Measurements from ENCODE around the gene GPATCH3. TPM values are rescaled to one million over a fixed set of nuclear protein-coding genes. Genes with fewer than 3 reads are reported as not detected.
A peak's percentile ranks its signal among the peaks of the same experiment; 100 is the strongest.
"Not testable (repeated sequence)": the region's sequence is repeated elsewhere in the genome, so short reads cannot be mapped to it uniquely, and the experiment has no call there.

Gene GPATCH3
- total RNA-seq, 1 donor from 2014 or later, result 6.7 TPM

DNA sequence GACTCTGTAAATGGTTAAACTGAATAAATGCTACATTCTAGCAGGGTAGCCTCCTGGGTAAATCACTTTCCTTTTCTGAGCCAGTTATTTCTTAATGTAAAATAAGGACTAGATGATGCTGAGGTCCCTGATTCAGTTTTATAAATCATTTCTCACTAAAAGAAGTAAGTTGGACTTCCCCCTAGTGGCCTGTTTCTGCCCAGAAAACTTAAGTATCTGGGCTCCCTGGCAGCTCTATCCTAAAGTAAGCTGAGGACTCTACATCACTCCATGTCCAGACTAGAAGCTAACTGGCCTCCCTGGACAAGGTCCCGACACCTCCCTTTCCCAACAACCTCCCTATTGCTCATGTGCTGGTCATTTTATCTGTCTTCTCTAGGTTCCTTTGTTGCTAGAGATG lies 13.1 kb downstream of the GPATCH3 start:
- TF ChIP-seq, protein P1, sequence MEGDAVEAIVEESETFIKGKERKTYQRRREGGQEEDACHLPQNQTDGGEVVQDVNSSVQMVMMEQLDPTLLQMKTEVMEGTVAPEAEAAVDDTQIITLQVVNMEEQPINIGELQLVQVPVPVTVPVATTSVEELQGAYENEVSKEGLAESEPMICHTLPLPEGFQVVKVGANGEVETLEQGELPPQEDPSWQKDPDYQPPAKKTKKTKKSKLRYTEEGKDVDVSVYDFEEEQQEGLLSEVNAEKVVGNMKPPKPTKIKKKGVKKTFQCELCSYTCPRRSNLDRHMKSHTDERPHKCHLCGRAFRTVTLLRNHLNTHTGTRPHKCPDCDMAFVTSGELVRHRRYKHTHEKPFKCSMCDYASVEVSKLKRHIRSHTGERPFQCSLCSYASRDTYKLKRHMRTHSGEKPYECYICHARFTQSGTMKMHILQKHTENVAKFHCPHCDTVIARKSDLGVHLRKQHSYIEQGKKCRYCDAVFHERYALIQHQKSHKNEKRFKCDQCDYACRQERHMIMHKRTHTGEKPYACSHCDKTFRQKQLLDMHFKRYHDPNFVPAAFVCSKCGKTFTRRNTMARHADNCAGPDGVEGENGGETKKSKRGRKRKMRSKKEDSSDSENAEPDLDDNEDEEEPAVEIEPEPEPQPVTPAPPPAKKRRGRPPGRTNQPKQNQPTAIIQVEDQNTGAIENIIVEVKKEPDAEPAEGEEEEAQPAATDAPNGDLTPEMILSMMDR (conservative IDR thresholded peaks at IDR 0.05; ENCODE audit: low read depth, low read length), result peak; percentile 61
- no peak overlapping the region for H3K4me3 ChIP-seq (ENCODE audit: low read depth, low read length)
- no peak for DNase-seq (ENCODE audit: low read depth)

DNA sequence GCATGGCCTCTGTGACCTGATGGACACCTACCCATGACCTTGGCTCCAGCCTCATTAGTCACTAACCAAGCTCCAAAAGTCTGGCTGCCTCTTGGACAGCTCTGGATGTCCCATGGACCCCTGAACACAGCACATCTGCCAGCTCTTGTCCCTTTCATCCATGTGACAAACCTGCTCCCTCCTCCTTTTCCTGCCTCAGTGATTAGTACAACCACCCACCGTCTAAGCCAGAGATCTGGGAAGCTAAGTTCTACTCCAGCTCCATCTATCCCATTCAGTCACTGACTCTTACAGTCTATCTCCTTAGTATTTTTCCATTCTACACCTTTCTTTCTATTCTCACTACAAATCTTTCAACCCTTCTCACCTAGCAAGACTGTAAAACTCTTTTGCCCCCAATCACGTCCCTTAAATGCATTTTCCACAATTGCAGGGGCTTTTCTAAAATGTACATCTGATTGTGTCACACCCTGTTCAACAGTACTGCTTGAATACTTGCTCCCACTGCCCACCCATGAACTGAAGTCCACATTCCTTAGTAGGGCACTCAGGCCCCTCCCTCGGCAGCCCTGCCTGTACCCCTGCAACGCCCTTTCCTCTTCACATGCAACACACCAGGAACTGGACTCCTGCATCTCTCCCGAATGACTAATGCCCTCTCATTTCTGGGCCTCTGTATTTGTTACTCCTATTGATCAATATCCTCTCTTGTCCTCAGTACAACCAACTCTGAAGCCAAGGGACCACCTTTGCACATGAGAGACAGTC lies 17.4 kb downstream of the GPATCH3 start:
- no peak overlapping the region for H3K4me3 ChIP-seq (ENCODE audit: low read depth, low read length)
- TF ChIP-seq, protein P1 (conservative IDR thresholded peaks at IDR 0.05; ENCODE audit: low read depth, low read length), result no peak
- DNase-seq (ENCODE audit: low read depth), result no peak

DNA sequence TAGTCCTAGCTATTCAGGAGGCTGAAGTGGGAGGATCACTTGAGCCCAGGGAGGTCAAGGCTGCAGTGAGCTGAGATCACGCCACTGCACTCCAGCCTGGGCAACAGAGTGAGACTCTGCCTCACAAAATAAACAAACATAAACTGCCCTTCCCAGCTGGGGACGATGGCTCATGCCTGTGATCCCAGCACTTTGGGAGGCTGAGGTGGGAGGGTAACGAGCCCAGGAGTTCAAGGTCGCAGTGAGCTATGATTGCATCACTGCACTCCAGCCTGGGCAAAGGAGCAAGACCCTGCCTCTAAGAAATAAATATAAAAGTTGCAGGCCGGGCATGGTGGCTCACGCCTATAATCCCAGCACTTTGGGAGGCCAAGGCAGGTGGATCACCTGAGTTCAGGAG lies 18.7 kb downstream of the GPATCH3 start:
- H3K4me3 ChIP-seq (ENCODE audit: low read depth, low read length); DNase-seq (ENCODE audit: low read depth): not testable (repeated sequence)

DNA sequence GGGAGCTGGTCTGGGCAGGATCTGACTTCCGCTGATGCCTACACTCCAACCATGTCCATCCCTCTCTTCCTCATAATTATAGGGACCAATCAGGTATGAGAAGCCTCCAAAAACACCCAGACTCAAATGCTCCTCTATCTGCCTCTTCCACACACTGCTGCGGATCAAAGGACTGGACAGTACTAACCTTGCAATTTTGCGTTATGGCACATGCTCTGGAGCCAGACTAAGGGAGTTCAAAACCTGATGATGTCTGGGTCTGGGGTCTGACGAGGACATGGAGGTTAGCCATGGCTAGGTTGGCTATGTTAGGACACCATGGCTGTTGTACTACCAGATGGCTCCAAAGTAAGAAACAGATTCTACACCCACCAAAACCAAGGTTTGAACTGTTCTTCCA lies 20.5 kb downstream of the GPATCH3 start:
- no peak for DNase-seq (ENCODE audit: low read depth)
- TF ChIP-seq, protein P1 (conservative IDR thresholded peaks at IDR 0.05; ENCODE audit: low read depth, low read length), result no peak
- H3K4me3 ChIP-seq (ENCODE audit: low read depth, low read length), result no peak overlapping the region

DNA sequence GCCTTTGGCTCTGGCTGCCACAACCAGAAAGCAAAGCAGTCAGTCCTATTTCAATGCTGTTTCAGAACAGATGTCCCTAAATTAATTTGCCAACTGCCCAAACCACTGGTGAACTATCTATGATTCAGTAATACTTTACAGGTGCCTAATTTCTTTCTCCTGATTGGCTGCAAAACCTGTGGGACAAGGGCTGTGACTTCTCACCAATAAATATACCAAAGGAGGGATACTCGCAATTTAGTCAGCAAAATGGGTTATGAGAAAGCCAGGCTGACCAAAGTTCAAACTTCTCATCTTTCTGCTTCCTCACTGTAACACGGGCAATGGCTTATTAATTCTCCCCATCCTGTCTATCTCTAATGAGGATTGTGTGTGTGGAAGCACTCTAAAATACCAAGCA lies 22.9 kb downstream of the GPATCH3 start:
- no peak for DNase-seq (ENCODE audit: low read depth)
- TF ChIP-seq, protein P1 (conservative IDR thresholded peaks at IDR 0.05; ENCODE audit: low read depth, low read length), result no peak
- H3K4me3 ChIP-seq (ENCODE audit: low read depth, low read length), result no peak overlapping the region

DNA sequence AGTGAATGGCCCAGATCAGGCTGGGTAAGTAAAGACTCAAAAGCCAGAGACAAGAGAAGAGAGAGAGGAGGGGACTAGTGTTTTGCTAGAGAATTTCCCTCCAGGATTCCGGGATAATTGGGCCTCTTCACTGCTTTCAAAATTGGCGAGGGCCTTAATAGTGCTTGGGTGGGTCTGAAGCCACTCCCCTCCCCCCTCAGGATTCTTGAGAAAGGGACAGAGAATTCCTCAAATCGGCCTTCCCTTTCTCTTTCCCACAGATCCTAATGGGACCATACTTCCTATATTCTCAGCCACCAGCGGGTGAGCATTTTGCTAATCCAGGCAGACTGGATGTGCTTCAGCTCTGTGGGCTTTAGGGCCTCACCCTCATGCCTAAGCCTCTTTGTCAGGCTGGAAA lies 25.4 kb downstream of the GPATCH3 start:
- TF ChIP-seq, protein P1 (conservative IDR thresholded peaks at IDR 0.05; ENCODE audit: low read depth, low read length), result no peak
- H3K4me3 ChIP-seq (ENCODE audit: low read depth, low read length), result no peak overlapping the region
- no peak for DNase-seq (ENCODE audit: low read depth)

DNA sequence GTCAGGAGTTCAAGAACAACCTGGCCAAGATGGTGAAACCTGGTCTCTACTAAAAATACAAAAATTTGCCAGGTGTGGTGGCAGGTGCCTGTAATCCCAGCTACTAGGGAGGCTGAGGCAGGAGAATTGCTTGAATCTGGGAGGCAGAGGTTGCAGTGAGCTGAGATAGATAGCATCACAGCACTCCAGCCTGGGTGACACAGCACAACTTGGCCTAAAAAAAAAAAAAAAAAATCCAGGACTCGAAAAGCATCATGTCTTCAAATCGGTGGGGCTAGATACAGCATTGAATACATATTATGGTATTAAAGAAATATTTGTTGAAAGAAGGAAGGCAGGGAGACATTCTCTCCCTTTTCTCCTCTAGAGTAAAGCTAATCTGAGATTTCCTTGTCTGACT lies 27.2 kb downstream of the GPATCH3 start:
- not testable (repeated sequence) for H3K4me3 ChIP-seq (ENCODE audit: low read depth, low read length); DNase-seq (ENCODE audit: low read depth)

Measured in epithelial cell of proximal tubule (primary cell).